HepG2 (cell line): Measurements from ENCODE around the gene RSKR. TPM values are rescaled to one million over a fixed set of nuclear protein-coding genes. Genes with fewer than 3 reads are reported as not detected.

ENCODE experiments used
- ATAC-seq: fragments of 200-7000 bp; cut with Tn5 transposase; 3 replicates; pipeline ENCODE4 v1.9.1; 2020; ENCODE audit warnings: mild to moderate bottlenecking, moderate library complexity
- BruUV-seq: library from RNA; stranded (reverse); fragments of 400-500 nt; replicated peaks from 2 replicates; lab custom pipeline; 2021; lab: Mats Ljungman, UMichigan
- CTCF ChIA-PET: fragments of 300-600 bp; formaldehyde crosslinking; extraction: SDS; loops from one replicate; lab custom pipeline; 2021; ENCODE audit warnings: low total read pairs, inconsistent platforms, low intra/inter-chr PET ratio; lab: Yijun Ruan, JAX
- POLR2A ChIA-PET: fragments of 350-600 bp; sonication (Branson Sonifier 250); formaldehyde crosslinking; loops from one replicate; lab custom pipeline; 2020; ENCODE audit warnings: antibody characterized with exemption, inconsistent platforms; lab: Yijun Ruan, JAX
- DNase-seq: peaks from one replicate; pipeline ENCODE4 v3.0.0-alpha.2; 2015; ENCODE audit warnings: low spot score
- FAIRE-seq: peaks from 3 replicates; lab custom pipeline; 2011; peaks lifted over from hg19 to GRCh38; lab: Jason Lieb, UNC
- H2AFZ ChIP-seq: one replicate; pipeline ENCODE4 v1.6.1; 2011; ENCODE audit warnings: low read length, inconsistent platforms
- H3K27ac ChIP-seq: fragments of 300-600 bp; 3 replicates; pipeline ENCODE4 v1.8.0; 2011; ENCODE audit warnings: mixed run types, mild to moderate bottlenecking, mixed read lengths, low read length, inconsistent platforms; ENCODE audit not compliant: insufficient read depth; ENCODE audit errors: extremely low read length
- H3K27me3 ChIP-seq, 2 experiments: fragments of 200-600 bp in 1 of 2; 2 replicates in 1 of 2; 3 replicates in 1 of 2; pipeline versions ENCODE4 v1.6.0 to v1.8.0; 2011; ENCODE audit warnings: low read length in 2 of 2, mild to moderate bottlenecking in 2 of 2, moderate library complexity in 2 of 2, inconsistent platforms in 1 of 2; ENCODE audit not compliant: insufficient read depth in 2 of 2, control insufficient read depth in 1 of 2
- H3K36me3 ChIP-seq, 2 experiments: fragments of 200-600 bp in 1 of 2; replicated peaks in 1 of 2; 2 replicates in 1 of 2; 3 replicates in 1 of 2; pipeline versions ENCODE4 v1.5.1 to v1.8.0; 2011; ENCODE audit warnings: low read length in 2 of 2, inconsistent platforms in 1 of 2; ENCODE audit not compliant: insufficient read depth in 2 of 2, control insufficient read depth in 1 of 2
- H3K4me1 ChIP-seq: 2 replicates; pipeline ENCODE4 v1.5.1; 2012; ENCODE audit warnings: low read length, inconsistent platforms; ENCODE audit not compliant: insufficient read depth
- H3K4me2 ChIP-seq: 2 replicates; pipeline ENCODE4 v1.6.0; 2011; ENCODE audit warnings: low read depth, low read length, inconsistent platforms
- H3K4me3 ChIP-seq, 3 experiments: fragments of 200-600 bp in 1 of 3; sonication (generic), shearing (Covaris generic) in 1 of 3; replicated peaks in 1 of 3; 2 replicates each; pipeline ENCODE4 v1.5.1; 2011 to 2016; ENCODE audit warnings: low read length in 3 of 3, inconsistent platforms in 2 of 3, low read depth in 2 of 3, mild to moderate bottlenecking in 2 of 3, control low read depth in 1 of 3, mixed read lengths in 1 of 3; ENCODE audit not compliant: insufficient read depth in 1 of 3
- H3K79me2 ChIP-seq: one replicate; pipeline ENCODE4 v1.6.1; 2011; ENCODE audit warnings: low read length, inconsistent platforms; ENCODE audit not compliant: insufficient read depth
- H3K9ac ChIP-seq: 2 replicates; pipeline ENCODE4 v1.6.0; 2011; ENCODE audit warnings: mild to moderate bottlenecking, low read depth, low read length, inconsistent platforms; ENCODE audit not compliant: insufficient read depth
- H3K9me3 ChIP-seq: 2 replicates; pipeline ENCODE4 v1.5.1; 2012; ENCODE audit warnings: mild to moderate bottlenecking, low read length
- H4K20me1 ChIP-seq: 2 replicates; pipeline ENCODE4 v1.6.0; 2011; ENCODE audit warnings: inconsistent platforms, mild to moderate bottlenecking, low read length, moderate library complexity; ENCODE audit not compliant: insufficient read depth
- ATF2 ChIP-seq: sonication (generic); formaldehyde crosslinking; IDR thresholded peaks from 2 replicates; pipeline ENCODE4 v1.4.0; 2020; ENCODE audit warnings: missing genetic modification reagents
- DNMT1 ChIP-seq: sonication (generic); formaldehyde crosslinking; IDR thresholded peaks from 2 replicates; pipeline ENCODE4 v1.5.1; 2020; ENCODE audit warnings: mild to moderate bottlenecking, missing genetic modification reagents
- FOSL1 ChIP-seq: sonication (generic); formaldehyde crosslinking; IDR thresholded peaks from 2 replicates; pipeline ENCODE4 v1.9.0; 2021; ENCODE audit warnings: missing genetic modification reagents, borderline replicate concordance
- FOSL2 ChIP-seq: sonication (generic); formaldehyde crosslinking; IDR thresholded peaks from 2 replicates; pipeline ENCODE4 v1.4.0; 2020; ENCODE audit warnings: missing genetic modification reagents
- ZC3H13 ChIP-seq: sonication (generic); formaldehyde crosslinking; IDR thresholded peaks from 2 replicates; pipeline ENCODE4 v1.8.1; 2023; ENCODE audit warnings: mild to moderate bottlenecking, missing genetic modification reagents, moderate library complexity
- WGBS: methylation state at CpG from one replicate; pipeline ENCODE4 v1.1.6; 2017; ENCODE audit warnings: low lambda C conversion rate; 5-methylcytosine and 5-hydroxymethylcytosine counted together
- in situ Hi-C: cut with HindIII; loops from 2 replicates; pipeline ENCODE4 v1.10.0; 2017; ENCODE audit warnings: low pct_unique_long_range_greater_than_20kb; ENCODE audit not compliant: extremely low pct_ligation_motif_present
- intact Hi-C: fragments of 100-400 bp; cut with micrococcal nuclease; formaldehyde crosslinking; loops from one replicate; pipeline ENCODE4 v1.10.0; 2022; ENCODE audit not compliant: unreplicated experiment
- polyA plus RNA-seq, 8 experiments: library from polyadenylated mRNA; depleted of rRNA in 3 of 8; stranded (reverse) in 7 of 8; unstranded in 1 of 8; fragments of >200 nt; fragmentation: Illumina TruSeq in 4 of 8; extraction: Trizol in 4 of 8; gene quantifications; 2 replicates each; pipeline versions ENCODE4 v1.2.1 to v1.2.3, GENCODE V29; 2011 to 2016; ENCODE audit warnings: low read depth in 4 of 8, missing spikeins in 1 of 8, mixed read lengths in 1 of 8; ENCODE audit not compliant: insufficient read depth in 1 of 8
- total RNA-seq, 5 experiments: library from RNA; depleted of rRNA; stranded (reverse); fragments of >200 nt; fragmentation: Illumina TruSeq; extraction: Trizol; gene quantifications; 2 replicates each; pipeline ENCODE4 v1.2.3, GENCODE V29; 2016; ENCODE audit warnings: low read depth in 1 of 5

The RSKR gene
- total and polyA plus RNA-seq, 2 of the 13 experiments (the other 11 are each of a cell fraction or from before 2014, with no cell fraction given), result 5.0 to 10.4 TPM

- Histone ChIP-seq H3K4me3 (no peak overlapping the region), H3K9ac (peak overlapping the region; percentile 14; the same call in 1 of the 2 replicates), H3K27ac (peak overlapping the region; percentile 64), H3K36me3 (peaks cover 0 to 1% of the 10 kb centered on the region in 2 experiments; a peak in 3 of 5 replicates)
- no peak for DNase-seq
- in situ Hi-C loops, result no loop called here
- intact Hi-C loops, result no loop called here
- no TSS peak for BruUV-seq
- 68% methylated on average over 5 of the region's 5 CpGs for WGBS
- no peak for ATAC-seq
- TF ChIP-seq FOSL1 (CRISPR knock-in tag), result peak; percentile 37; the same call in 1 of the 2 replicates
- TF ChIP-seq FOSL2 (CRISPR knock-in tag), result peak; percentile 77
- TF ChIP-seq ATF2 (CRISPR knock-in tag), result no peak
- TF ChIP-seq, all 625 proteins: peak for 2
- no peaks in the 10 kb centered on the region; the same call in none of the 2 replicates for H4K20me1 ChIP-seq
- POLR2A ChIA-PET, result interaction anchor here (0.8 to 1.7 kb wide), 5 partner anchors 11 to 88 kb away, joined by 4 to 14 read pairs (median 4); partner anchors contain the start of genes BLTP2 and RPL23A
- no peak for FAIRE-seq
- H3K79me2 ChIP-seq, result peaks cover 35% of the 10 kb centered on the region
- no peaks in the 10 kb centered on the region; a peak in 2 of 5 replicates for H3K27me3 ChIP-seq
- CTCF ChIA-PET, result no interaction called here
- no peaks in the 10 kb centered on the region for H3K9me3 ChIP-seq
- H3K4me1 ChIP-seq, result peaks cover 20% of the 10 kb centered on the region
- no peak overlapping the region; the same call in 1 of the 2 replicates for H3K4me2 ChIP-seq
- H2AFZ ChIP-seq, result no peak overlapping the region
Observed at GRCh38 chr17:28657756-28658155, 43.8 kb upstream of the RSKR start.

GRCh38 chr17:28655160-28655559, 41.2 kb upstream of the RSKR start:
- Histone ChIP-seq H3K9ac (no peak overlapping the region), H4K20me1 (no peaks in the 10 kb centered on the region), H3K4me3 (no peak overlapping the region), H2AFZ (no peak overlapping the region), H3K4me1 (peaks cover 11% of the 10 kb centered on the region), H3K27ac (no peak overlapping the region), H3K27me3 (no peaks in the 10 kb centered on the region), H3K9me3 (no peaks in the 10 kb centered on the region), H3K79me2 (peaks cover 10% of the 10 kb centered on the region), H3K4me2 (no peak overlapping the region), H3K36me3 (peaks cover 3 to 8% of the 10 kb centered on the region in 2 experiments; a peak in 4 of 5 replicates)
- TF ChIP-seq ZC3H13 (CRISPR knock-in tag), result 0 out of 2 replicates have a peak, but pooled peaks have one; percentile 54
- TF ChIP-seq DNMT1 (CRISPR knock-in tag), result no peak
- DNase-seq (no peak), ATAC-seq (no peak), FAIRE-seq (no peak)
- in situ Hi-C loops (no loop called here), intact Hi-C loops (no loop called here)
- 100% methylated on average over 5 of the region's 5 CpGs for WGBS
- POLR2A ChIA-PET, result no interaction called here
- CTCF ChIA-PET, result no interaction called here
- BruUV-seq, result no TSS peak
